GM13977 (cell line): Measurements from ENCODE around the gene IL17RB.

Experiments
- DNase-seq: peaks from one replicate; pipeline ENCODE4 v3.0.0; 2012; ENCODE audit warnings: low spot score
- CTCF ChIP-seq: IDR thresholded peaks from 2 replicates; pipeline ENCODE4 v1.5.1; 2012; ENCODE audit warnings: mild to moderate bottlenecking, control low read depth; ENCODE audit not compliant: insufficient read depth; ENCODE audit errors: extremely low read depth, missing control alignments
- in situ Hi-C: fragments of 300-500 bp; cut with MboI; formaldehyde crosslinking; loops from one replicate; pipeline ENCODE4 v1.12.0; 2022; ENCODE audit warnings: low sequenced_read_pairs, low pct_unique_long_range_greater_than_20kb, mixed read lengths, inconsistent platforms; ENCODE audit not compliant: unreplicated experiment

Gene IL17RB

GRCh38 chr3:53846134-53846850 lies at the start of gene IL17RB, which contains the start of gene CHDH:
IL17RB (plus strand) TSS chr3:53846568; CDS start chr3:53846589, 21 bp downstream.
CHDH (minus strand) TSS chr3:53846419; CDS start chr3:53824008, 22,411 bp downstream.
- peak; percentile 73 for DNase-seq
- in situ Hi-C loops, result no loop called here
- peak; percentile 15 for TF ChIP-seq CTCF

GRCh38 chr3:53798144-53798543 lies 48.2 kb upstream of the IL17RB start:
- in situ Hi-C loops, result no loop called here
- no peak for DNase-seq
- TF ChIP-seq CTCF, result no peak

- TF ChIP-seq CTCF, result no peak
- in situ Hi-C loops, result no loop called here
- no peak for DNase-seq
Observed at GRCh38 chr3:53799338-53799865, 47.0 kb upstream of the IL17RB start.

- TF ChIP-seq CTCF, result no peak
- DNase-seq, result no peak
- in situ Hi-C loops, result no loop called here
Observed at GRCh38 chr3:53800041-53800906, 46.1 kb upstream of the IL17RB start.

- no peak for DNase-seq
Observed at GRCh38 chr3:53801319-53801718, 45.0 kb upstream of the IL17RB start.

More at GRCh38 chr3:53801319-53801718, 45.0 kb upstream of the IL17RB start:
- TF ChIP-seq CTCF, result no peak
- in situ Hi-C loops, result no loop called here
